Measurements from ENCODE around the gene ZNF547.

ZNF547 gene

GRCh38 chr19:57389194-57389729, 25.9 kb downstream of the ZNF547 start:
- TF ChIP-seq ZNF558 (tag by site-specific recombination; IDR thresholded peaks at IDR 0.05) (no peak), ZBTB21 (tag by site-specific recombination; IDR thresholded peaks at IDR 0.05) (no peak), ELK4 (IDR thresholded peaks at IDR 0.05; ENCODE audit: borderline replicate concordance, low read depth, low read length) (0 out of 2 replicates have a peak, but pooled peaks have one; percentile 61)
- peak overlapping the region; percentile 52 for H3K27ac ChIP-seq (ENCODE audit: extremely low read depth, low read depth, low read length)
- peaks cover 6% of the 10 kb centered on the region for H3K4me1 ChIP-seq (ENCODE audit: control insufficient read depth, insufficient read depth, low read length)
- POLR2A ChIA-PET, result interaction anchor here (0.6 to 1.9 kb wide), 12 partner anchors 9 to 1173 kb away, joined by 3 to 22 read pairs (median 4); partner anchors contain the start of genes TRAPPC2B, ZNF211, ZNF264 and ZNF304
- peak overlapping the region; percentile 79 for H3K4me3 ChIP-seq (ENCODE audit: low read depth, low read length)
- CTCF ChIA-PET, result interaction anchor here (0.6 to 1.2 kb wide), 4 partner anchors 84 to 770 kb away, joined by 3 to 7 read pairs (median 3); no protein-coding TSS in a partner anchor
- peaks cover 10 to 16% of the 10 kb centered on the region in 2 experiments; a peak in 2 of 3 replicates for H3K36me3 ChIP-seq (ENCODE audit: control insufficient read depth in 2 of 2, insufficient read depth in 1 of 2, low read length in 2 of 2)
- no peaks in the 10 kb centered on the region for H3K9me3 ChIP-seq (ENCODE audit: control insufficient read depth, insufficient read depth, low read depth, low read length)

- POLR2A ChIA-PET, result interaction anchor here (0.6 to 1.9 kb wide), 12 partner anchors 9 to 1174 kb away, joined by 3 to 22 read pairs (median 4); partner anchors contain the start of genes TRAPPC2B, ZNF211, ZNF264 and ZNF304
- CTCF ChIA-PET, result interaction anchor here (0.6 to 1.2 kb wide), 4 partner anchors 83 to 769 kb away, joined by 3 to 7 read pairs (median 3); no protein-coding TSS in a partner anchor
- Histone ChIP-seq H3K4me1 (ENCODE audit: control insufficient read depth, insufficient read depth, low read length) (peaks cover 6% of the 10 kb centered on the region), H3K27ac (ENCODE audit: extremely low read depth, low read depth, low read length) (peak within 1 kb of the TSS; percentile 89), H3K9me3 (ENCODE audit: control insufficient read depth, insufficient read depth, low read depth, low read length) (no peaks in the 10 kb centered on the region), H3K4me3 (ENCODE audit: low read depth, low read length) (peak within 1 kb of the TSS; percentile 79), H3K36me3 (ENCODE audit: control insufficient read depth in 2 of 2, insufficient read depth in 1 of 2, low read length in 2 of 2) (peaks cover 14 to 23% of the 10 kb centered on the region in 2 experiments; a peak in 2 of 3 replicates)
- TF ChIP-seq HIC1 (tag by site-specific recombination; IDR thresholded peaks at IDR 0.05) (no peak), ZSCAN16 (tag by site-specific recombination; IDR thresholded peaks at IDR 0.05) (0 out of 2 replicates have a peak, but pooled peaks have one; percentile 11), OVOL3 (tag by site-specific recombination; IDR thresholded peaks at IDR 0.05) (no peak; the same call in 1 of the 2 replicates), KLF16 (tag by site-specific recombination; IDR thresholded peaks at IDR 0.05) (peak; percentile 52), GLIS1 (tag by site-specific recombination; IDR thresholded peaks at IDR 0.05) (peak; percentile 80), ZNF391 (tag by site-specific recombination; IDR thresholded peaks at IDR 0.05; ENCODE audit: borderline replicate concordance, low read depth) (0 out of 2 replicates have a peak, but pooled peaks have one; percentile 42), ZNF423 (tag by site-specific recombination; IDR thresholded peaks at IDR 0.05) (no peak), GFI1B (tag by site-specific recombination; IDR thresholded peaks at IDR 0.05) (no peak), ZNF501 (tag by site-specific recombination; IDR thresholded peaks at IDR 0.05) (peak; percentile 67; the same call in 1 of the 2 replicates), ZNF341 (tag by site-specific recombination; IDR thresholded peaks at IDR 0.05; ENCODE audit: low read depth) (peak; percentile 70), ZFHX2 (tag by site-specific recombination; conservative IDR thresholded peaks at IDR 0.05) (peak; percentile 62), ZFP69B (tag by site-specific recombination; IDR thresholded peaks at IDR 0.05) (peak; percentile 9; the same call in 1 of the 2 replicates), ZBTB17 (tag by site-specific recombination; IDR thresholded peaks at IDR 0.05) (peak; percentile 63), ZNF561 (tag by site-specific recombination; IDR thresholded peaks at IDR 0.05; ENCODE audit: borderline replicate concordance) (0 out of 2 replicates have a peak, but pooled peaks have one; percentile 43), ZBTB10 (tag by site-specific recombination; IDR thresholded peaks at IDR 0.05) (0 out of 2 replicates have a peak, but pooled peaks have one; percentile 37), ZBTB21 (tag by site-specific recombination; IDR thresholded peaks at IDR 0.05) (peak; percentile 100), KLF8 (tag by site-specific recombination; IDR thresholded peaks at IDR 0.05) (peak; percentile 15; the same call in 1 of the 2 replicates), PRDM10 (tag by site-specific recombination; IDR thresholded peaks at IDR 0.05) (no peak; the same call in 1 of the 2 replicates), ZEB2 (tag by site-specific recombination; IDR thresholded peaks at IDR 0.05) (peak; percentile 47; the same call in 1 of the 2 replicates), ZNF112 (tag by site-specific recombination; IDR thresholded peaks at IDR 0.05) (no peak)
Observed at GRCh38 chr19:57389730-57390598, 26.6 kb downstream of the ZNF547 start, which contains the start of gene ZNF548. ZNF548 (plus strand) TSS chr19:57389854; CDS start chr19:57390100, 246 bp downstream.

Measured in HEK293 (cell line).